Measurements from ENCODE around the gene CNR2.

DNA sequence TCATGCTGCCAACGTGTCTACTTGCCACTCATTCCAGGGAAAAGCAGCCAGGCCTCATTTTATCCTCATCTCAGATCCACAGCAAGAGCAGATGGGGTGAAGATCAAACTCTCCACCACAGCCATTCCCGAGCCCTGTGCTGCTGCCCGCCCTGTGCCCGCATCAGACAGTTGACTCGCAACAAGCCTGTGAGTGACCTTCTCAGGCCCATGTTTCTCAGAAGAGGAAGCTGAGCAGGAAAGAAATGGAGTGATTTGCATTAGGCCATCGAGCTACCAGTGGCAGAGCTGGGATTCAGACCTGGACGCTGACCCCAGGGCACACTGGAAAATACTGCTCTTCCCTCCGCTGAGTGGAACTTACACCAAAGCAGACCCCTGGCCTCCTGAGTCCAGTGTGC, 1.2 kb downstream of the CNR2 start:
- TF ChIP-seq, protein P1, sequence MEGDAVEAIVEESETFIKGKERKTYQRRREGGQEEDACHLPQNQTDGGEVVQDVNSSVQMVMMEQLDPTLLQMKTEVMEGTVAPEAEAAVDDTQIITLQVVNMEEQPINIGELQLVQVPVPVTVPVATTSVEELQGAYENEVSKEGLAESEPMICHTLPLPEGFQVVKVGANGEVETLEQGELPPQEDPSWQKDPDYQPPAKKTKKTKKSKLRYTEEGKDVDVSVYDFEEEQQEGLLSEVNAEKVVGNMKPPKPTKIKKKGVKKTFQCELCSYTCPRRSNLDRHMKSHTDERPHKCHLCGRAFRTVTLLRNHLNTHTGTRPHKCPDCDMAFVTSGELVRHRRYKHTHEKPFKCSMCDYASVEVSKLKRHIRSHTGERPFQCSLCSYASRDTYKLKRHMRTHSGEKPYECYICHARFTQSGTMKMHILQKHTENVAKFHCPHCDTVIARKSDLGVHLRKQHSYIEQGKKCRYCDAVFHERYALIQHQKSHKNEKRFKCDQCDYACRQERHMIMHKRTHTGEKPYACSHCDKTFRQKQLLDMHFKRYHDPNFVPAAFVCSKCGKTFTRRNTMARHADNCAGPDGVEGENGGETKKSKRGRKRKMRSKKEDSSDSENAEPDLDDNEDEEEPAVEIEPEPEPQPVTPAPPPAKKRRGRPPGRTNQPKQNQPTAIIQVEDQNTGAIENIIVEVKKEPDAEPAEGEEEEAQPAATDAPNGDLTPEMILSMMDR (IDR thresholded peaks at IDR 0.05) = no peak
- no peak for TF ChIP-seq POLR2A (IDR thresholded peaks at IDR 0.05)
